HG02642 (cell line): ENCODE results near the gene ISOC2.
"Not testable (repeated sequence)": the region's sequence is repeated elsewhere in the genome, so short reads cannot be mapped to it uniquely, and the experiment has no call there.

Experiments
- ATAC-seq: cut with Tn5 transposase; IDR thresholded peaks from one replicate; pipeline ENCODE4 v1.9.1; 2021; ENCODE audit warnings: mild to moderate bottlenecking; ENCODE audit not compliant: unreplicated experiment, poor library complexity

The ISOC2 gene

DNA sequence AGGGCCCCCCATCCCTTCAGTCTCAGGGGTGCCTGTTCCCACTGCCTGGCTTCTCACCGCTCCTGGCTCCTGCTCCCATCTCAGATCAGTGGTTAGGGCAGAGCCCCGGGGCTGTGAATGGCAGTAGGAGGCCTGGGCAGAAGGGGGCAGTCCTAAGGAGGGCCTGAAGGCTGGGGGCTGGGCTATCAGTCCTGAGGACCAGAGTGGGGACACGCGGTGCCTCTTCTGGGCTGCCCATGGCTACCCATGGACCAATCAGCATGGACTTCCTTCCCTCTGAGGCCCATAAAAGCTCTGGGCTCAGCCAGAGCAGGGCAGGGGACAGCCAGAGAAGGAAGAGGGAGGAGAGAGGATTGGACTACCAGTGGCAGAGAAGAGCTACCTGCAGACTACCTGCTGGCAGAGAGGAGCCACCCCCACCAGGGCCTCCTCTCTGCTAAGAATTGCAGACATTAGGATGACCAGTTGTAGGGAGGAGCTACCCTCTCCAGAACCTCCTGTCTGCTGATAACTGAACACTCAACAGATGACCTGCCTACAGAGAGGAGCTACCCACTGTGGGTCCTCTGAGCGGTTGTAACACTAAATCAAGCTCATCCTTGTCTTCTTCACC lies 41.7 kb downstream of the ISOC2 start:
- no peak for ATAC-seq

DNA sequence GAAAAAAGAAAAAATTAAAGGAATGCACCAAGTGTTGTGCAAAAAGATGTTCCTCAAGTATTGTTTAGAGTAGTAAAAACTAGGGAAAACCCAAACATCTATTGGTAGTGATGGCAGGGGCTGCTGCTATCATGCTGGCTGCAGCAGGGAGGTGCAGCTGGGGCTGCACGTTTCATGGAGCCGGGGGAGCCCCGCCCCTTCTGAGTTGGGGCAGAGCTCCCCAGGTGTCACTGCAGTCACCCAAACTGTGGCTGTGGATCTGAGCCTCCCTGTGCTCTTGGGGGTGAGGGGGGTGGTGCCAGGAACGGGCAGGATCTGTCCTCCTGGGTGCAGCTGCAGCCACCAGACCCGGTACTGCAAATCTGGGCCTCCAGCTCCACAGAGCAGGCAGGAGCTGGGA lies 42.3 kb downstream of the ISOC2 start:
- ATAC-seq: no peak

DNA sequence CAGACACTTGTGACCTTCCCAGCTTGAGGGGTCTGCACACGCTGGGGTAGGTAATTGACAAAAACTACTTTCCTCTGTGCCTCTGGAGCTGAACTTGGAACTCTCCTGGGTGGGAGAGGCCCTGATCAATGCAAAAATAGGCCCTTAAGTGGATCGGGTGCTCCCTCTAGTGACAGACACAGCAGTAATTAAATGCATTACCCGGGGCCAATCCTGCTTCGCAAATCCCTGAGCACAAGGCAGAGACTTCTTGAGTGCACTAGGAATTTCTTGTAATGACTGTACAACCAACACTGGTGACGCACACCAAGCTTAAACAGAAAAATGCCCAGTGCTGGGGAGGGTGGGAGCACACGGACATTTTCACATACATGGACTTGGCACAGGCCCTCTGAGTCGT lies 43.3 kb downstream of the ISOC2 start:
- ATAC-seq: no peak

DNA sequence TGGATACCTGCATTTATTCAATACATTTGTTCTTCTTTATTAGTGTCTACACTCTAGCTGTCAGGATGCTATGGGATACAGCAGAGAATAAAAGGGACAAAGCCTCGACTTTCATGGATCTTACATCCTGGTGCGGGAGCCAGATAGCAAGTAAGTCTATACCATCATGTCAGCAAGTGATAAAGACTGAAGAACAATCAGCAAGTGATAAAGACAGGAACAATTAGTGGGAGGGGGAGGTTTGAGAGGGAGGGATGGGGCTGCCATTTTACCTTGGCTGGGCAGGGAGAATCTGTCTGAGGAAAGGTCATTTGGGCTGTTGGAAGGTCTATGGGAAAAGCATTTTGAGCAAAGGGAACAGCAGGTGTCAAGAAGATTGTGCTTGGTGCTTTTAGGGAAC lies 51.3 kb downstream of the ISOC2 start:
- ATAC-seq: no peak

DNA sequence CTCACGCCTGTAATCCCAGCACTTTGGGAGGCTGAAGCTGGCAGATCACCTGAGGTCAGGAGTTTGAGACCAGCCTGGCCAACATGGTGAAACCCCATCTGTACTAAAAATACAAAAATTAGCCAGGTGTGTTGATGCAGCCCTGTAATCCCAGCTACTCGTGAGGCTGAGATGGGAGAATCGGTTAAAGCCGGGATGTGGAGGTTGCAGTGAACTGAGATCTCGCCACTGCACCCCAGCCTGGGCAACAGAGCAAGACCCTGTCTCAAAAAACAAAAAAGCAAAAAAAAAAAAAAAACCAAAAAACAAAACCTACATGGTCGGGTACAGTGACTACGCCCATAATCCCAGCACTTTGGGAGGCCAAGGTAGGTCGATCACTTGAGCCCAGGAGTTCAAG lies 52.3 kb downstream of the ISOC2 start:
- ATAC-seq: not testable (repeated sequence)

DNA sequence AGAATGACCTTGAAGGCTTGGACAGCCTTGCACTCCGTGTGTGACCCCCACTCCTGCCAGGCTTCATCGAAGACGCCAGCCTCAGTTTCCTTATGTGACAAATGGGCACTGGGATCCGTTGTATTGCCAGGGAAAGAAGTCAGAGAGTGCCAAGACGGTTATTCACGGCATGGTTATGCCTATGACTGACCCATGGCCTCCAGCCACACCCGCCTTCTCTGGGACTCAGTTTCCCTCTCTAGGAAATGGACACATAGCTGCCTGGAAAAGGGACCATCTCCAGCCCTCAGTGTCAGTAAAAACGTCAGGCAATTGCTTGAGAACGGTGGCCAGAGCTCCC lies 52.9 kb downstream of the ISOC2 start:
- no peak for ATAC-seq

DNA sequence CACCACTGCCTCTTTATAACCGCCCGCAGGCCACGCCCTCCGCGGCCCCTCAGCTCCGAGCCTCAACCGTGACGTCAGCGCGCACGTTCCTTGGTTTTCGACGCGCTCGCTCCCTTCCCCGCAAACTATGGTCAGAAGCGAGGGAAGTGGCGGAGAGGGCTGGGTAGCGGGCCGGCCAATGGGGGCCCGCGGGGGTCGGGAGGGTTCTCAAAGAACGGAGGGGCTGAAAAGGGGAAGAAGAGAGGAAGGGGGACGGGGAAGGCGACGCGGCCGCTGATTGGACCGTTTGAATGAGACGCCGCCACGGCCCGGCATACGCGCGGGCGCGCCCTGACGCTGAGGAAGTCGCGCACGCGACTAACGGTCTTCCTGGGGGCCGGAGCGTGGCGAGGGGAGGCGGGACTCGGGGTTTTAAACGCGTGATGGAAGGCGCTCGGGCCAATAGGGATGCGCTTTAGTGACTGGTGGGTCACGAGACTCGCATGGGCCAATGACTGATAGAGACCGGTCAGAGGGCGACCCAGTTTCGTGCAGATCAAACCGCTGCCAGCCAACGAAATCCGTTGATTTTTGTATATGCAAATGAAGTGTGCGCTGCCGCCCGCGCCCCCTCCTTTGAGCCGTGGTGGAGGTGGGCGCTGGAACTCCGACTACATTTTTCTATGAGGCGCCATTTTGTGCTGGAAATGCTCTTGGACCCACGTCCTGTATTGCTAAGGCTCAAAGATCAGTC lies 53.5 kb downstream of the ISOC2 start:
- ATAC-seq: peak; percentile 83

DNA sequence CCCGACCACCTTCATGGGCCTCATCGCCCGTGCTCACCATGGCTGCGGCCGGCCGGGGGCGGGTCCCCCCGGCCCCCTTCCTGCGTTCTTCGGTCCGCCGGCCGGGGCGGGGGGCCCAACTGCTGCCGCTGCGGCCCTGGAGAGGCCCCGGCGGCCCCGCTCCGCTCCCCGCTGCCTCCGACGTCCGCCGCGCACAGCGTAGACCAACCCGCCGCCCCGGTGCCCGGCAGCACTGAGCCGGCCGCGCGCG lies 54.0 kb downstream of the ISOC2 start, which contains the start of gene UBE2S:
TSS of gene UBE2S (minus strand) at position 239 of the 250 bp plus-strand sequence. CDS start at position 40, 199 bp downstream.
- peak; percentile 28 for ATAC-seq

DNA sequence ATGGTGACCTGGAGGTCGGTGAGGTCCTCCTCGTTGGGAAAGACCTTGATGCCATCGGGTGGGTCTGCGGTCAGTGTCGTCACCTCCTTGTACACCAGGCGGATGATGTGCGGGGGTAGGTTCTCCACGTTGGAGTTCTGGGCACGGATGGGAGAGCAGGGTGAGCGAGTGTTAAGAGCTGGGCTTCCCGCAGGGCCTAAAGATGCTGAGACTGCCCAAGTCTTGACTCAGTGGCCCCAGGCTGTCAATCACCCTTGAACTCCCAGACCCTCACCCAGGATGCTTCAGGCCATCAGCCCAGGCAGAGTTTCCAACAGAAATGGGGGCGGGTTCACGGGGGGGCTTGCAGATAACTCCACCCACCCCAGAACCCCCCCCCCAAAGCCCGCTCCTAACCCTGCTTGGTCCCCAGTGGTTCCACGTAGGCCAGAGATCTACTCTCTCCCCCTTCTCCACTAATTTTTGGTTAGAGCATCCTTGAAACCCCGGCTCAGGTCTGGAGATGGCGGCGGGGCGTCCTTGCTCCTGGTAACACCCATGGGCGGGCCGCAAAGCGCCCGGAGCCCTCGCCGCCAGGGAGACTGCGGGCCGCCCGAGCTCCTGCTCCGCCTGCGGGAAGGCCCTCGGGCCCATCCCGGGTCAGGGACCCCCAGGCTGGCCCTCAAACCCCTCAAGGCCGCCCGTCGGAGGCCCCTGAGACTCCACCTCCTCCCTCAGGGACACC lies 54.5 kb downstream of the ISOC2 start:
- no peak for ATAC-seq

DNA sequence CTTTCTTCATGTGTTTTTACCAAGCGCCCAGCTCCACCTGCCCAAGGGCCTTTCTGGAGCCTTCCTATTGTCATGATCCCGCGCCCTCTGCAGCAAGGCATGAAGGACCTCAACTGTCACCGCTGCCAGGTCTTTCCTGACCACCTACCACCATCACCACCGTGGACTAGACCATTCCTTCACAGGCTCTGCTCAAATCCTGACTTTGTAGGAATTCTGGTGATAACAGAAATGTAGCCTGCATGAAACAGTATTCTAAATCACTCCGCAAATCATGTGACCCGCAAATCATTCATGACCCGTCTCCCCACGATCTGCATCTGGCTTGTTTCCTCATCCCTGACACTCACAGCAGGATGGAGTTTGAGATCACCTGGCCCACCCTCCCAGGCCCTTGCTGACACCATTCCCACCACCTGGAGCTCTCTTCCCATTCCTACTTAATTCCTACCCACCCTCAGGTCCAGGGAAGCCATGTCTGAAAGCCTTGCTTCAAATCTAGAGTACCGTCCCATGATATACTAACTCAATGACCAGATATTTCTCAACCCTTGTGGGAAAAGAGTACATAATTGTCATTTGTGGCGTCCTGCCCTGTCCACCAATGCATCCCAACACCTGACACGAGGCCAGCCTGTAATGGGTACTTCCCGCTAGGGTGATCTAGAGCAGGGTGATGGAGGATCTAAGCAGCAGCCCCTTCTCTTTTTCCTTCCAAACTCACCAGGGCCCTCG lies 55.2 kb downstream of the ISOC2 start:
- ATAC-seq: no peak

DNA sequence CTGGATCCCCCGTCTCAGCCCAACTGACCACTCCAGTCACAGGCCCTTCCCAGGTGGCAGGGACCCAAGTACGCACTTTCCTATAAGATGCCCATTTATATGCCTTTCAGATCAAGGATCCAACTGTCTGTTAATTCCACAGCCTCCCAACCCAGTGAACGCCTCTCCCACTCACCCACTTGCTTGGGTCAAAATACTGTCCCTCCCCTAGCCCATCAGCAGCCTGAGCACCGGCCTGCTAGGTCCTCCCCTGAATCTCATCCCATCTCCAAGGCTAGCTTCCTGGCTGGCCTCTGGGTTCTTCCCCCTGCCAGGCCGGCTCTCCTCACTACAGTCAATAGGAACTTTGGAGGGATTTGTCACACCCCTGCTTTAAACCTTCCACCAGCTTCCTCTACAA lies 55.8 kb downstream of the ISOC2 start:
- ATAC-seq: no peak
